Embryonic facial prominence (tissue), 1 donor: ENCODE results near the gene XNDC1N.
"Not testable (repeated sequence)": the region's sequence is repeated elsewhere in the genome, so short reads cannot be mapped to it uniquely, and the experiment has no call there.

Experiments
- DNase-seq: peaks from one replicate; pipeline ENCODE4 v3.0.0-alpha.2; 2016; ENCODE audit errors: extremely low spot score

The XNDC1N gene

DNA sequence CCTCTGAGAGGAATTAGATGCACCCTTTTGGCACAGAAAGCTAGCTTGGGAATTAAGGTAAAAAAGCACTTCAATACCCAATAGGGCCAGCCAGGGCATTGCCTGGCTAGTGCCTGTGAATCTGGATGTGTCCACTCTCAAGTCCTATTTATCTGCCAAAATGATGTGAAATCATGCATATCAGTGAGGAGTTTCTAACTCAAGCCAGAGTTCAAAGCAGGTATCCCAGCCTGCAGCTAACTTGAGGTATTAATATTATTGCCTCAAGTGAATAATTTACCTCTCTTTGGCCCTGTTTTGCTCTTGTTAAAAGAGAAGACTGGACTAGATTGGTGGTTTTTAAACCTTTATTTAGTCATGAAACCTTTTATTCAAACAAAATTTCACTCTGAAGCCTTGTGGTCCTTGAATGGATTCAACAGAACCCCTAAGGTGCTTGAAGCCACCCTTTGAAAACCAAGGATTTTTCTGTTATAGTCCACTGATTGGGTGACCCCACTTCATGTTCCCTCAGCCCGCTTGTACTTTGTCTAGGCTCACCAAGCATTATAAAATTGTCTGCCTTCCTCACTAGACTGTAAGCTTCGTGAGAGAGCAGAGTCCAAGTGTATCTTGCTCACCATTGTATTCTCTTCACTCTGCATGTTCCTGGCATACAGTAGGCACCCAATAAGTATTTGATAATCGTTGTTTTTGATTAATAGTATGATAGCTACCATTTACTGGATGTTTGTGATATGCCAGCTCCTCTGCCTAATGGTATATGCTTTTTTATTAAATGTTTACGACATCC lies 4.9 kb upstream of the XNDC1N start:
- no peak for DNase-seq

DNA sequence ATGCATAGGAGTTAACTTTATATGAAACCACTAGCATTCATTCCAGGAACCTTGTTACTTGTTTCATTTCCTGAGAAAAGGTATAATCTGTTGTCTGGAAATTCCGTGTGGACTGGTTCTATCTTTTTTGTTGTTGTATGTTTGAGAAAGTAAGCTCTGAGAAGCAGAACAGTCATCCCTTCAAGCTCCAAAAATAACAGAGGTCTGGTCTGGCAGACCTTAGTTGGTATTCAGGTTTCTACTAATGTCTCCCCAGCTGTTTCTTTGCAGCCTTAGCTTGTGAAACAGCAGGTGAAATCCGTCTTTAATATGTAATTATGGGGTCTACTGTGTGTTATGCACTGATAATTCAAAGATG lies 2.8 kb upstream of the XNDC1N start:
- DNase-seq: no peak

DNA sequence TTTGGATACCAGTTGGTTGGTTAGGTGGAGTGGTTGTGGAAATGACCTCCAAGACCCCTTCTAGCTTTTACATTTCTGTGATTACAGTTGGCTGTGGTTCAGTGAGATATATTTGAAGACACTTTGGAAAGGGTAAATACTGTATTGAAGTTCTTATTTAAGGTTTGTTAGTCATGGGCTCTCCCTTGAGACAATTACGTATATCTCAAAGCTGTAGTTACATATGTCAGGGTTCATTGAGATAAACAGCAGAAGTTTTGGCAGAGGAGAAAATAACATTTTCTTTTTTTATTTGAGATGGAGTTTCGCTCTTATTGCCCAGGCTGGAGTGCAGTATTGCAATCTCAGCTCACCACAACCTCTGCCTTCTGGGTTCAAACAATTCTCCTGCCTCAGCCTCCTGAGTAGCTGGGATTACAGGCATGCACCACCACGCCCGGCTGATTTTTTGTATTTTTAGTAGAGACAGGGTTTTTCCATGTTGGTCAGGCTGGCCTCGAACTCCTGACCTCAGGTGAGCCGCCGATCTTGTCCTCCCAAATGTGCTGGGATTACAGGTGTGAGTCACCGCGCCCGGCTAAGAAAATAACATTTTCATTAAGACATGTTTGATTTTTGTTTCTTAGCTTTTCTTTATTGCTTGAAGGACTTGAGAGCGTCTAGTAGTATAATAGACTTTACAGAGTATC lies 2.3 kb upstream of the XNDC1N start:
- no peak for DNase-seq

DNA sequence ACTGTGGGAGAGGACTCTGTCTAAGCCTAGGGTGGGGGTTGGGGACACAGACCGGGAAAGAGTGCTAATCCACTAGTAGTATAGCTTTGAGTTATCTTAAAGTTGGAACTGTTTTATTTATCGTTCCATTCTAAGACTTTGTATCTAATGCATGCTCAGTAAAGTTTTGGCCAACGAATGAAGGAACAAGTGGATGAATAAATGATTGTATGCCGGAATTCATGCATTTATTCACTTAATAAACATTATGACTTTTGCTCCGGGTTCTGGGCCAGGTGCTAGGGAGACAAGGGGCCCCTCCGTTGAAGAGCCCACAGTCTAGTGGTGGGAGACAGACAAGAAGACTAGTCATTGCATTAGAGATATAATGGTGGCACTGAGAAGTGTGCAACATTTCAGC lies 1.1 kb upstream of the XNDC1N start:
- DNase-seq: no peak

DNA sequence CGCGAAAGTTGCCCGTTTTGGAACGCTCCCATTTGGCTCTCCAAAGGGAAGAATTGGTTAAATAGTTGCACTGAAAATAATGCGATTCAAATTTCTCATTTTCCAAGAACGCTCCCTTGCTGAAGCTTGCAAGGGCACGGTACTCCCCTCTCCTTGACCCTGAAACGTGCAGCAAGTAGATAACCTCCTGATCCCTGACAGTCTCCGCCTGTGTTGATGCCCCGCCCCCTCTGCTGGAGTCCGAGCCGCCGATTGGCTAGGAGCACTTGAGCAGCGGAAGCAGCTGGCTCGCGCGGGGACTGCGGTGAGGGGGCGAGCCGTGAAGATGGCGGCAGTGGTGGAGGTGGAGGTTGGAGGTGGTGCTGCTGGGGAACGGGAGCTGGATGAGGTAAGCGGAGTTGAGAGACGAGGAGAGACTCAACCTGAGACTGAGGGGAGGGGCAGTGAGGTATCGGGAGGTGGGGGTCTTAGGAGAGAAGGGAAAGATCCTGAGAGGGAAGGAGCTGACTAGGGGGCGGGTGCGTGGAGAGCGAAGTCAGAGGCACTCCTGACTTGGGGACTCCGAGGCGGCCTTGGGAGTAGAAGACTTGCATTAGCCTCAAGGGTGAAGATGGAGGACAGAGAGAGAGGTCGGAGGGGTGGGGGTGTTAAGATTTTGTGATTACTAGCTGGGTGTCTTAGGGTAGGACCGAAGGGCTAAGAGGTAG lies 496 bp upstream of the XNDC1N start, which contains the start of gene RNF121:
Gene RNF121 (plus strand): TSS at position 310 of the 707 bp plus-strand sequence. CDS start 16 bp downstream, at position 326.
- DNase-seq: peak; percentile 95

DNA sequence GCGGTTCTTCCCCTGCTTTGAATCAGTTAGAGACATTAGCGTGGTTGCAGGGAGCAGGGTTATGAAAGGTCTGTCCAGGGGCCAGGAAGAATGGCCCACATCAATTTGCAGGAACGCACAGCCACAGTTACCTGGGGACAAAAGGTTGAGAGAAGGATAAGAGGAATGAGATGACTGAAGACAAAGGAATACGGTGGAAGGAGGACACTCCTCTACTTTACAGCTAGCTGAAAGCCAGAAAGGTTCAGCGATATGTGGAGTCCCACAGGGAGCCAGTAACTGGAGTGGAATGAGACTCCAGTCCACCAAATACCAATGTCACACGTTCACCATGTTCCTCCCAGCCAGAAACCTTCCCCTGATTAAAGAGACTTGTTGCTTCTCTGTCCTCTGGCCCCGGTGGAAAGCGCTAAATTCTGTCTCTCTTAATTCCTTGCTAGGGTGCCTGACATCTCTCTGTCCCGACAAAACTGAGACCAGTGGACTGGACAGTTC lies 10.7 kb downstream of the XNDC1N start:
- DNase-seq: no peak

DNA sequence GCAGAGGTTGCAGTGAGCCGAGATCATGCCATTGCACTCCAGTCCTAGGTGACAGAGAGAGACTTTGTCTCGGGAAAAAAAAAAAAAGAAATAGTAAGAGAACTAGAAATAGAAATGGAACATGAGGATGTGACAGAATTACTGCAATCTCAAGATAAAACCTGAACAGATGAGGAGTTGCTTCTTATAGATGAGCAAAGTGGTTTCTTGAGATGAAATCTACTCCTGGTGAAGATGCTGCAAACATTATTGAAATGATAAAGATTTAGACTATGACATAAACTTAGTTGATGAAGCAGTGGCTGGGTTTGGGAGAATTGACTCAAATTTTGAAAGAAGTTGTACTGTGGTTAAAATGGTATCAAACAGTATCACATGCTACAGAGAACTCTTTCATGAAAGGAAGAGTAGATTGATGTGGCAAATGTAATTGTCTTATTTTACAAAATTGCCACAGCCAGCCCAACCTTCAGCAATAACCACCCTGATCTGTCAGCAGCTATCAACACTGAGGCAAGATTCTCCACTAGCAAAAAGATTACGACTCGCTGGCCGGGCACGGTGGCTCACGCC lies 13.7 kb downstream of the XNDC1N start:
- no peak for DNase-seq

DNA sequence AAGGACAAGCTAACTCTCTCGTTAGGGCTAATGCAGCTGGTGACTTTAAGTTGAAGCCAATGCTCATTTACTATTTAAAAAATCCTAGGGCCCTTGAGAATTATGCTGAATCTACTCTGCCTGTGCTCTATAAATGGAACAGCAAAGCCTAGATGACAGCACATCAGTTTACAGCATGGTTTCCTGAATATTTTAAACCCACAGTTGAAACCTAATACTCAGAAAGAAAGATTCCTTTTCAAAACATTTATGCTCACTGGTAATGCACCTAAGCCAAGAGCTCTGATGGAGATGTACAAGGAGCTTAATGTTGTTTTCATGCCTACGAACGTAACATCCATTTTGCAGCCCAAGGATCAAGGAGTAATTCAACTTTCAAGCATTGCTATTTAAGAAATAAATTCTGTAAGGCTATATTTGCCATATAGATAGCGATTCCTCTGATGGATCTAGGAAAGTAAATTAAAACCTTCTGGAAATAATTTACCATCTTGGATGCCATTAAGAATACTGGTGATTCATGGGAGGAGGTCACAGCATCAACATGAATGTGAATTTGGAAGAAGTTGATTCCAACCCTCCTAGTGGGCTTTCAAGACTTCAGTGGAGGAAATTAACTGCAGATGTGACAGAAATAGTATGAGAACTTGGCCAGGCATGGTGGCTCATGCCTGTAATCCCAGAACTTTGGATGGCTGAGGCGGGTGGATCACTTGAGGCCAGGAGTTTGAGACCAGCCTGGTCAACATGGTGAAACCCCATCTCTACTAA lies 14.5 kb downstream of the XNDC1N start:
- peak; percentile 24 for DNase-seq

DNA sequence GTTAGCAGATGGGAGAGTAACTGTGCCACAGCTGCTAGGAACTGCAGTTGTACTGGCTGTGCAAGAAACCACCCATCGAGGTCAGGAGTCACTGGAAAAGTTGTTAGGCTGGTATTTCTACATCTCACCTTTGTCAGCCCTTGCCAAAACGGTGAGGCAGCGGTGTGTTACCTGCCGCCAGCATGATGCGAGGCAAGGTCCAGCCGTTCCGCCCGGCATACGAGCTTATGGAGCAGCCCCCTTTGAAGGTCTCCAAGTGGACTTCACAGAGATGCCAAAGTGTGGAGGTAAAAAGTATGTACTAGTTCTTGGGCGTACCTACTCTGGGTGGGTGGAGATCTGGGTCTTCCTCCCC lies 16.4 kb downstream of the XNDC1N start:
- DNase-seq: not testable (repeated sequence)

DNA sequence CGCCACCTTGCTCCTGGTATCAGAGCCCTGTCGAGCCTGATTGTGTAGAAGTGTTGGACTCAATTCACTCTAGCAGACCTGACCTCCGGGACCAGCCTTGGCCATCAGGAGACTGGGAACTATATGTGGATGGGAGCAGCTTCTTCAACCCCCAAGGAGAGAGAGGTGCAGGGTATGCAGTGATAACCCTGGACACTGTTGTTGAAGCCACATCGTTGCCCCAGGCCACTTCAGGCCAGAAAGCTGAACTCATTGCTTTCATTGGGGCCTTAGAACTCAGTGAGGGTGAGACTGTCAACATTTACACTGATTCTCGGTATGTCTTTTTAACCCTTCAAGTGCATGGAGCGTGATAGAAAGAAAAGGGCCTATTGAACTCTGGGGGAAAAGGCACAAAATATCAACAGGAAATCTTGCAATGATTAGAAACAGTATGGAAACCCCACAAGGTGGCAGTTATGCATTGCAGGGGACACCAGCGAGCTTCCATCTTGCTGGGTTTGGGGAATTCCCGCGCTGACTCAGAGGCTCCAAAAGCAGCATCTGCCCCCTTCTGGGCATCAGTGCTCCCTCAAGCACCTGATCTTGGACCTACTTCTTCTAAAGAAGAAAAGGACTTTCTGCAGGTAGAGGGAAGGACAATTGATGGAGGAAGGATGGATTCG lies 16.9 kb downstream of the XNDC1N start:
- not testable (repeated sequence) for DNase-seq

DNA sequence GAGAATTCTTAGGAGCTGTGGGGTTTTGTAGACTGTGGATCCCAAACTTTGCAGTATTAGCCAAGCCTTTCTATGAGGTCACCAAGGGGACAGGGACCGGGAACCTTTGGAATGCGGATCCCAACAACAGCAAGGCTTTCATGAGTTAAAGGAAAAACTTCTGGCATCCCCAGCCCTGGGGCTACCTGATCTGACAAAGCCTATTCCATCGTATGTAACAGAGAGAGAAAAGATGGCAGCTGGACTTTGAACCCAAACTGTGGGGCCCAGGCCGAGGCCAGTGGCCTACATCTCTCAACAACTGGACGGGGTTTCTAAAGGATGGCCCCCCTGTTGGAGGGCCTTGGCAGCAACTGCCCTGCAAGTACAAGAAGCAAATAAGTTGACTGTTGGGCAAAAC lies 17.6 kb downstream of the XNDC1N start:
- DNase-seq: not testable (repeated sequence)

DNA sequence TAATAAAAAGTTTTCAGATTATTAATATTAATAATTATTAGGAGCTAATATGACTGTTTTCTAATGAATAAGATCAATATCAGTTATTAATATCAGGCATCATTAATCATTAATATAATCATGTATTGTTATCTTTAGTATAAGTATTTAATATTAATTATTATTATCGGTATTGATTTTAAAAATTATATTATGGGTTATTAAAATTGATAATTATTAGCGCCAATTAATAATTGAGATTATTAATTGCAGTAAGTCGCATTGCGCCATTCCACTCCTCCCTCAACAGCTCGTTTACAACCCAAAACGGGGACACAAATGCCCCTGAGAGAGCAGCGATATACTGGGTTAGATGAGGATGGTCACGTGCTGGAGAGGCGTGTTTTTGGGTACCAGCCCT lies 20.2 kb downstream of the XNDC1N start:
- DNase-seq: no peak

DNA sequence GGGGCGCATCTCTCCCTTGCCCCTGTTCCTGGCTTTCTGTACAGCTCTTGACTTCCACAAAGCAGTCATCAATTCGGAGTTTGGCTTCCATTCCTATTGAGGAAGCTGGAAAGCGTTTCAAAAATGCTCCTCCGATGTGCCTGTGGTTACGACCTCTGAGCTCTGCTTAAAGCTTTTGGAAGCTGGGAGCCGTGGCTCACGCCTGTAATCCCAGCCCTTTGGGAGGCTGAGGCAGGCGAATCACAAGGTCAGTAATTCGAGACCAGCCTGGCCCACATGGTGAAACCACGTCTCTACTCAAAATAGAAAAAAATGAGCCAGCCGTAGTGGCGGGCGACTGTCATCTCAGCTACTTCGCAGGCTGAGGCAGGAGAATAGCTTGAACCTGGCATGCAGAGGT lies 27.3 kb downstream of the XNDC1N start:
- not testable (repeated sequence) for DNase-seq

DNA sequence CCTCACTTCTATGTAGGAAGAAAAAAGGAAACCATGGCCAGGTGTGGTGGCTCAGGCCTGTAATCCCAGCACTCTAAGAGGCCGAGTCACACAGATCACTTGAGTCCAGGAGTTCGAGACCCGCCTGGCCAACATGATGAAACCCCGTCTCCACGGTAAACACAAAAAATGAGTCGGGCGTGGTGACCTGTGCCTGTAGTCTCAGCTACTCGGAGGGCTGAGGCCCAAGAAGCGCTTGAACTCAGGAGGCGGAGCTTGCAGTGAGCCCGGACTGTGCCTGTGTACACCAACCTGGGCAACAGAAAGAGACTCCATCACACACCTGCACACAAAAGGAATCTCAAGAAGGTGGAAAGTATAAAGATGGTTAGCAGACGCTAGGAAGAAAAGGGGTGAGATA lies 32.4 kb downstream of the XNDC1N start:
- no peak for DNase-seq

DNA sequence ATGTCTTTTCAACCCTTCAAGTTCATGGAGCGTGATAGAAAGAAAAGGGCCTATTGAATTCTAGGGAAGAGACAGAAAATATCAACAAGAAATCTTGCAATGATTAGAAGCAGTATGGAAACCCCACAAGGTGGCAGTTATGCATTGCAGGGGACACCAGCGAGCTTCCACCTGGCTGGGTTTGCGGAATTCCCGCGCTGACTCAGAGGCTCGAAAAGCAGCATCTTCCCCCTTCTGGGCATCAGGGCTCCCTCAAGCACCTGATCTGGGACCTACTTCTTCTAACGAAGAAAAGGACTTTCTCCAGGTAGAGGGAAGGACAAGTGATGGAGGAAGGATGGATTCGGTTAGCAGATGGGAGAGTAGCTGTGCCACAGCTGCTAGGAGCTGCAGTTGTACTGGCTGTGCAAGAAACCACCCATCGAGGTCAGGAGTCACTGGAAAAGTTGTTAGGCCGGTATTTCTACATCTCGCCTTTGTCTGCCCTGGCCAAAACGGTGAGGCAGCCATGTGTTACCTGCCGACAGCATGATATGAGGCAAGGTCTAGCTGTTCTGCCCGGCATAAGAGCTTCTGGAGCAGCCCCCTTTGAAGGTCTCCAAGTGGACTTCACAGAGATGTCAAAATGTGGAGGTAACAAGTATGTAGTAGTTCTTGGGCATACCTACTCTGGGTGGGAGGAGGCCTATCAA lies 39.1 kb downstream of the XNDC1N start:
- not testable (repeated sequence) for DNase-seq

DNA sequence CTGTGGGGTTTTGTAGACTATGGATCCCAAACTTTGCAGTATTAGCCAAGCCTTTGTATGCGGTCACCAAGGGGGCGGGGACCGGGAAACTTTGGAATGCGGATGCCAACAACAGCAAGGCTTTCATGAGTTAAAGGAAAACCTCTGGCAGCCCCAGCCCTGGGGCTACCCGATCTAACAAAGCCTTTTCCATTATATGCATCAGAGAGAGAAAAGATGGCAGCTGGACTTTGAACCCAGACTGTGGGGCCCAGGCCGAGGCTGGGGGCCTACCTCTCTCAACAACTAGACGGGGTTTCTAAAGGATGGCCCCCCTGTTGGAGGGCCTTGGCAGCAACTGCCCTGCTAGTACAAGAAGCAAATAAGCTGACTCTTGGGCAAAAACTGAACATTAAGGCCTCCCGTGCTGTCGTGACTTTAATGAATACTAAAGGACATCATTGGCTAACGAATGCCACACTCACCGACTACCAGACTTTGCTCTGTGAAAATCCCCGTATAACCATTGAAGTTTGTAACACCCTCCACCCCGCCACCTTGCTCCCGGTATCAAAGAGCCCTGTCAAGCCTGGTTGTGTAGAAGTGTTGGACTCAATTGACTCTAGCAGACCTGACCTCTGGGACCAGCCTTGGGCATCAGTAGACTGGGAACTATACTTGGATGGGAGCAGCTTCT lies 39.9 kb downstream of the XNDC1N start:
- DNase-seq: not testable (repeated sequence)

DNA sequence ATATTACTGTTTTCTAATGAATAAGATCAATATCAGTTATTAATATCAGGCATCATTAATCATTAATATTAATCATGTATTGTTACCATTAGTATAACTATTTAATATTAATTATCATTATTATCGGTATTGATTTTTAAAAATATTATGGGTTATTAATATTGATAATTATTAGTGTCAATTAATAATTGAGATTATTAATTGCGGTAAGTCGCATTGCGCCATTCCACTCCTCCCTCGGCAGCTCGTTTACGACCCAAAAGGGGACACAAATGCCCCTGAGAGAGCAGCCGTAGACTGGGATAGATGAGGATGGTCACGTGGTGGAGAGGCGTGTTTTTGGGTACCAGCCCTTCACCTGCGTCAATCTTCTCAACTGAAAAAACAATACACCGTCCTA lies 42.6 kb downstream of the XNDC1N start:
- not testable (repeated sequence) for DNase-seq
